Neuronal stem cell (in vitro differentiated cells): Measurements from ENCODE around the gene SETMAR. TPM values are rescaled to one million over a fixed set of nuclear protein-coding genes. Genes with fewer than 3 reads are reported as not detected.

ENCODE experiments used
- DNase-seq: peaks from one replicate; pipeline ENCODE4 v3.0.0-alpha.2; 2013; ENCODE audit warnings: low spot score
- H2AFZ ChIP-seq: one replicate; pipeline ENCODE4 v1.6.1; 2013; ENCODE audit warnings: mild to moderate bottlenecking, low read length, inconsistent platforms
- H2AK5ac ChIP-seq: 2 replicates; pipeline ENCODE4 v1.6.1; 2013; ENCODE audit warnings: low read depth, mild to moderate bottlenecking, inconsistent platforms, low read length, moderate library complexity, mixed read lengths
- H2BK120ac ChIP-seq: 2 replicates; pipeline ENCODE4 v1.6.1; 2013; ENCODE audit warnings: low read depth, mild to moderate bottlenecking, inconsistent platforms, low read length, moderate library complexity, mixed read lengths
- H2BK12ac ChIP-seq: one replicate; pipeline ENCODE4 v1.6.1; 2013; ENCODE audit warnings: low read length, inconsistent platforms
- H2BK15ac ChIP-seq: 2 replicates; pipeline ENCODE4 v1.6.1; 2013; ENCODE audit warnings: mild to moderate bottlenecking, low read length, inconsistent platforms, mixed read lengths
- H2BK5ac ChIP-seq: one replicate; pipeline ENCODE4 v1.6.1; 2013; ENCODE audit warnings: inconsistent platforms, mild to moderate bottlenecking, low read length, moderate library complexity
- H3K14ac ChIP-seq: one replicate; pipeline ENCODE4 v1.6.1; 2013; ENCODE audit warnings: low read length, inconsistent platforms
- H3K18ac ChIP-seq: 2 replicates; pipeline ENCODE4 v1.6.1; 2013; ENCODE audit warnings: low read length, inconsistent platforms
- H3K23ac ChIP-seq: 2 replicates; pipeline ENCODE4 v1.6.1; 2013; ENCODE audit warnings: low read depth, mild to moderate bottlenecking, mixed read lengths, low read length, inconsistent platforms; ENCODE audit not compliant: poor library complexity
- H3K27ac ChIP-seq: replicated peaks from 3 replicates; pipeline ENCODE4 v1.5.1; 2013; ENCODE audit warnings: low read length, inconsistent platforms
- H3K27me3 ChIP-seq, 3 experiments: 2 replicates each; pipeline ENCODE4 v1.6.1; 2013; ENCODE audit warnings: low read length in 3 of 3, mild to moderate bottlenecking in 2 of 3, inconsistent platforms in 1 of 3, low read depth in 1 of 3, mixed read lengths in 1 of 3, moderate library complexity in 1 of 3; ENCODE audit not compliant: control insufficient read depth in 3 of 3, insufficient read depth in 3 of 3
- H3K36me3 ChIP-seq, 2 donors: replicated peaks in 1 of 2; 2 replicates each; pipeline ENCODE4 v1.6.1; 2013; ENCODE audit warnings: low read length in 2 of 2; ENCODE audit not compliant: control insufficient read depth in 2 of 2, insufficient read depth in 2 of 2
- H3K4ac ChIP-seq: 2 replicates; pipeline ENCODE4 v1.6.1; 2013; ENCODE audit warnings: inconsistent platforms, mild to moderate bottlenecking, low read length, moderate library complexity
- H3K4me1 ChIP-seq, 2 donors: 1 replicate in 1 of 2; 2 replicates in 1 of 2; pipeline ENCODE4 v1.6.1; 2013; ENCODE audit warnings: low read length in 2 of 2, low read depth in 1 of 2; ENCODE audit not compliant: control insufficient read depth in 2 of 2, insufficient read depth in 1 of 2
- H3K4me2 ChIP-seq: one replicate; pipeline ENCODE4 v1.6.1; 2013; ENCODE audit warnings: mild to moderate bottlenecking, low read length, inconsistent platforms; ENCODE audit not compliant: insufficient read depth, poor library complexity, severe bottlenecking
- H3K4me3 ChIP-seq, 2 donors: 2 replicates each; pipeline ENCODE4 v1.5.1; 2013; ENCODE audit warnings: low read length in 2 of 2, mild to moderate bottlenecking in 2 of 2, inconsistent platforms in 1 of 2, moderate library complexity in 1 of 2
- H3K79me1 ChIP-seq: one replicate; pipeline ENCODE4 v1.6.1; 2013; ENCODE audit warnings: low read depth, mild to moderate bottlenecking, inconsistent platforms, low read length, moderate library complexity
- H3K9ac ChIP-seq: one replicate; pipeline ENCODE4 v1.6.1; 2013; ENCODE audit warnings: mild to moderate bottlenecking, low read depth, low read length, inconsistent platforms; ENCODE audit not compliant: poor library complexity
- H3K9me3 ChIP-seq, 2 donors: replicated peaks in 1 of 2; 2 replicates each; pipeline versions ENCODE3 to v1.6.1; 2013; ENCODE audit warnings: low read length in 2 of 2, mild to moderate bottlenecking in 2 of 2, inconsistent platforms in 1 of 2, low read depth in 1 of 2, mixed read lengths in 1 of 2, moderate library complexity in 1 of 2; ENCODE audit not compliant: control insufficient read depth in 2 of 2, insufficient read depth in 1 of 2
- H4K8ac ChIP-seq: one replicate; pipeline ENCODE4 v1.6.1; 2013; ENCODE audit warnings: low read depth, mild to moderate bottlenecking, inconsistent platforms, low read length, moderate library complexity
- H4K91ac ChIP-seq: one replicate; pipeline ENCODE4 v1.6.1; 2013; ENCODE audit warnings: low read length, low read depth, mild to moderate bottlenecking, inconsistent platforms; ENCODE audit not compliant: poor library complexity
- WGBS, 2 donors: extraction: QIAGEN DNeasy Blood & Tissue Kit; methylation state at CpG; one replicate each; pipeline ENCODE4 v1.1.7; 2013; ENCODE audit warnings: missing lambda C conversion rate in 2 of 2, mixed read lengths in 1 of 2; ENCODE audit not compliant: insufficient read length in 2 of 2, insufficient replicate concordance in 1 of 2; ENCODE audit errors: extremely low coverage in 2 of 2; 5-methylcytosine and 5-hydroxymethylcytosine counted together
- polyA plus RNA-seq, 2 experiments: library from polyadenylated mRNA; stranded (reverse); fragments of 200-250 nt; gene quantifications; one replicate each; pipeline ENCODE4 v1.2.3, GENCODE V29; 2013

The SETMAR gene
- 19.8 TPM for polyA plus RNA-seq (2013, experiment 1 of 2)
- polyA plus RNA-seq (2013, experiment 2 of 2), result 20.7 TPM

DNA sequence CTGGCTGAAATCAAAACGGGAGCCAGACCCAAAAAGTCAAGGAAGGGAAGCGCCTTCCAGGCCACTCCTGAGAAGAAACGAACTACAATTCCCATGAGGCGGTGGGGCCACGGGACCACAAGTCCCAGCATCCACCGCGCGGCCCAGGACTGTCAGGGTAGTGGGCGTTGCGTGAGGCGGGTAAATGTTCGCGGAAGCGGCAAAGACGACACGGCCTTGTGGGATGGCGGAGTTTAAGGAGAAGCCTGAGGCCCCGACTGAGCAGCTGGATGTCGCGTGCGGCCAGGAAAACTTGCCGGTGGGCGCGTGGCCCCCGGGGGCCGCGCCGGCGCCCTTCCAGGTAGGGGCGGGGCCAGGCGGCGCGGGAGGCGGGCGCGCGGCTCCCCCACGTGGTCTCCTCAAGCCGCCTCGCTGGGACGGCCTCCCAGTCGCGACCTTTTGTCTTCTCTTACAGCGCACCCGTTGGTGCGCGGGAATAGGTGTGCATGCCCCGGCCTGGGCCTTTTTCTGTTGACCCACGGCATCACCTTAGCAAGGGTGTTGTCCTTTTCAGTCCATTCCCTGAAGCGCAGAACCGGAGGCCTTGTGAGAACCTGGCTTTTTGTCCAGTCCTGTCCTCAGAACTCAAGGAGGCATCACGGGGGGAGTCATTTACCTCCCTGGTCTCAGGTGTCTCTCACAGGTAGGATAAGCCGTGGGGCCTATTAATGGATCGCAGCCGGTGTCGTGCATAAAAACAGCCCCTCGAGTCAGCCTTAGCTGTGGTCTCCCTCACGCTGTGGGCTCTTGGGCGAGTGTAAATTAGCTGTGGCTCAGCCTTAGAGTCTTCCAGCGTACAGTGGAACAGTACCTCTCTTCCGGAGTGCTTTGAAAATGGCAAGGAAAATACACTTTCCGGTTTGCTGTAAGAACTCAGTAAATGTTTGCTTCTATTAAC, at the start of gene SETMAR:
Gene SETMAR, plus strand, starts transcription at position 183 of the 937 bp plus-strand sequence. Its CDS starts 2 bp downstream, at position 185.
- H3K4me2 ChIP-seq, result peak within 1 kb of the TSS; percentile 80
- H2AFZ ChIP-seq, result peak within 1 kb of the TSS; percentile 97
- DNase-seq, result peak; percentile 79
- H3K79me1 ChIP-seq, result peaks cover 3% of the 10 kb centered on the region
- H4K8ac ChIP-seq, result peak within 1 kb of the TSS; percentile 95
- peak within 1 kb of the TSS; percentile 84 to 88 for H3K4me3 ChIP-seq
- H3K14ac ChIP-seq, result peak within 1 kb of the TSS; percentile 60
- peaks cover 0 to 5% of the 10 kb centered on the region in 2 donors for H3K4me1 ChIP-seq
- peaks cover 0 to 14% of the 10 kb centered on the region in 2 donors for H3K9me3 ChIP-seq
- peak within 1 kb of the TSS; percentile 86 for H3K9ac ChIP-seq
- peak within 1 kb of the TSS; percentile 35 for H2BK12ac ChIP-seq
- no CpG with 5 or more reads among the region's 62 CpGs for WGBS, 2 donors
- H3K18ac ChIP-seq, result peak within 1 kb of the TSS; percentile 97
- H2AK5ac ChIP-seq, result peak within 1 kb of the TSS; percentile 58
- no peak within 1 kb of the TSS for H3K4ac ChIP-seq
- no peak within 1 kb of the TSS for H2BK5ac ChIP-seq
- H3K36me3 ChIP-seq, result peaks cover 2 to 28% of the 10 kb centered on the region in 2 donors
- peak within 1 kb of the TSS; percentile 28 for H2BK15ac ChIP-seq
- peak within 1 kb of the TSS; percentile 1 for H3K23ac ChIP-seq
- no peaks in the 10 kb centered on the region for H3K27me3 ChIP-seq
- peak within 1 kb of the TSS; percentile 94 for H4K91ac ChIP-seq
- H3K27ac ChIP-seq, result peak within 1 kb of the TSS; percentile 66
- H2BK120ac ChIP-seq, result no peak within 1 kb of the TSS

- Histone ChIP-seq H3K27me3 (no peaks in the 10 kb centered on the region), H3K4ac (peak overlapping the region; percentile 5), H3K18ac (no peak overlapping the region), H3K23ac (no peak overlapping the region), H2AFZ (no peak overlapping the region), H3K27ac (no peak overlapping the region), H2BK15ac (no peak overlapping the region), H2BK120ac (no peak overlapping the region), H3K9ac (no peak overlapping the region), H3K4me1 (no peaks in the 10 kb centered on the region), H3K36me3 (no peaks in the 10 kb centered on the region), H2BK12ac (peak overlapping the region; percentile 41), H4K91ac (no peak overlapping the region), H3K4me3 (no peak overlapping the region), H3K14ac (no peak overlapping the region), H3K4me2 (no peak overlapping the region), H3K9me3 (peaks cover 0 to 3% of the 10 kb centered on the region in 2 donors), H3K79me1 (no peaks in the 10 kb centered on the region), H2AK5ac (peak overlapping the region; percentile 5), H2BK5ac (no peak overlapping the region), H4K8ac (no peak overlapping the region)
- no CpG with 5 or more reads among the region's 6 CpGs for WGBS, 2 donors
- no peak for DNase-seq
These were observed 41.8 kb upstream of the SETMAR start for GRCh38 chr3:4261406-4261805.

GRCh38 chr3:4264040-4264439, 39.1 kb upstream of the SETMAR start:
- Histone ChIP-seq H3K9me3 (peaks cover 0 to 3% of the 10 kb centered on the region in 2 donors), H2BK15ac (no peak overlapping the region), H3K4me1 (no peaks in the 10 kb centered on the region), H3K27me3 (no peaks in the 10 kb centered on the region), H3K23ac (no peak overlapping the region), H2BK12ac (no peak overlapping the region), H4K91ac (no peak overlapping the region), H2AFZ (no peak overlapping the region), H3K18ac (peak overlapping the region; percentile 29), H4K8ac (no peak overlapping the region), H3K4me3 (no peak overlapping the region), H3K4me2 (no peak overlapping the region), H2AK5ac (no peak overlapping the region), H3K14ac (no peak overlapping the region), H3K36me3 (no peaks in the 10 kb centered on the region), H3K27ac (no peak overlapping the region), H2BK120ac (no peak overlapping the region), H2BK5ac (no peak overlapping the region), H3K9ac (no peak overlapping the region), H3K4ac (no peak overlapping the region), H3K79me1 (no peaks in the 10 kb centered on the region)
- no CpG with 5 or more reads among the region's 6 CpGs for WGBS, 2 donors
- no peak for DNase-seq

DNA sequence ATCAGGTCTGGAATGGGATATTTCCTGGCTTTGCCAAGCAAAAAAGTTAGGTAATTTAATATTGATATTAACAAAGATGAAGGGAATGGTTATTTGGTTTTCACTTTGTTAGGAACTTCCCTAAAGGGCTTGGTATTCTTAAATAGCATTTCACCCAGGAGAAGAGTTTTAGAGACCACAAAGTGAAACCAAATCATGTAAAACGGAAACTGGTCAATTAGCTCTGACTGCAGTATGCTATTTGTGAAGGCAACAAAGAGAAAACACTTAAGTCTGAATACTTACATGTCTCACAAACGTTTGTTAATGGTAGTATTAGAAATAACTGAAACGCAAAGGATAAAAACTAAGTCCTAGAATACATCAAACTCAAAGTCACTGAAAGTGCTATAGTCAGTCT, 32.4 kb upstream of the SETMAR start:
- H3K4me2 ChIP-seq, result no peak overlapping the region
- no peak overlapping the region for H2BK120ac ChIP-seq
- no peaks in the 10 kb centered on the region for H3K79me1 ChIP-seq
- H3K23ac ChIP-seq, result no peak overlapping the region
- peaks cover 0 to 2% of the 10 kb centered on the region in 2 donors for H3K4me1 ChIP-seq
- H4K8ac ChIP-seq, result no peak overlapping the region
- no peak overlapping the region for H2BK12ac ChIP-seq
- DNase-seq, result no peak
- H3K9me3 ChIP-seq, result no peaks in the 10 kb centered on the region
- H3K14ac ChIP-seq, result no peak overlapping the region
- H4K91ac ChIP-seq, result no peak overlapping the region
- H3K4ac ChIP-seq, result no peak overlapping the region
- H2AK5ac ChIP-seq, result no peak overlapping the region
- no peak overlapping the region for H2BK15ac ChIP-seq
- no peak overlapping the region for H2BK5ac ChIP-seq
- H3K9ac ChIP-seq, result no peak overlapping the region
- no peak overlapping the region for H3K27ac ChIP-seq
- no peaks in the 10 kb centered on the region for H3K36me3 ChIP-seq
- no peak overlapping the region for H2AFZ ChIP-seq
- no CpG with 5 or more reads among the region's 3 CpGs for WGBS, 2 donors
- H3K4me3 ChIP-seq, result no peak overlapping the region
- H3K27me3 ChIP-seq, result no peaks in the 10 kb centered on the region
- no peak overlapping the region for H3K18ac ChIP-seq
